Middle frontal gyrus (tissue), 1 donor: Measurements from ENCODE around the gene SCN8A.

Experiments used
- DNase-seq: peaks from one replicate; pipeline ENCODE4 v3.0.0-alpha.2; 2015; ENCODE audit warnings: low spot score; ENCODE audit errors: extremely low spot score

SCN8A gene

DNA sequence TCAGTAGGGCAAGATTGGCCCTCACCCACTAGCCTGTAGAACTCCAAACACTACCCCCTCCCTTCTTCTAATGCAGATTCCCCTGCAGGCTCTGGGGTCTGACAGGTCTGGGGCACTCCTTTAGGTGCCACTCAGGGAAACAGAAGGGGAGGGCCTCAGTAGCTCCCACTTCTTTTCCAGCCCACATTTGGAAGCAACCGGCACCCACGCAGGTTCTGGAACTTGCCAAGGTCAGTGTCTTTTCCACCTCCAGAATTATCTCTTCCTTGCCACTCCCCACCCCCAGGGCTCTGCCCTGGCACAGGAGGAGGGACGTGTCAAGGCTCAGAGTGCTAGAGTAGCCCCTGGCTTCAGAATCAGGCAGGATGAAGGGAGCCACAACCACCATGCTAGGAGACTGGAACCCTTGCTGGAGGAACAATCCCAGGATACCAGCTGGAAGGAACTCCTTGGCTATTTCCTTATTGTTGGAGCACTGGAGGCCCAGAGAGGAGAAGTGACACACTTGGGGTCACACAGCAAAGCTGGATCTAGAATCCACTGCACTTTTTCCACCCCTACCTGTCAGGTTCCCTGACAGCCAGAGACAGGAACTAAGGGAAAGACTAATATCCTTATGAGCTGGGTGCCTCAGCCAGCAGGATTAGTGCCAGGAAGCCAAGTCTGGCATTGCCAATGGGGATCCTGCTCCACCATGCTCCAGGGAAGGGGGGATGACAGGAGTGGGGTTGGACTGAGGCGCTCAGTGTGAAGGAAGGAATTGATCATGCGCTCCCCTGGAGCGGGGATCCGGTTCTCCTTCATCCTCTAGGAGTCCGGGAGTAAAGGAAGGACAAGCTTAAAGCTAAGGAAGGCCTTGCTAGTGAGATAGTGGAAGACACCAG is 259.3 kb downstream of the SCN8A start:
- no peak for DNase-seq

DNA sequence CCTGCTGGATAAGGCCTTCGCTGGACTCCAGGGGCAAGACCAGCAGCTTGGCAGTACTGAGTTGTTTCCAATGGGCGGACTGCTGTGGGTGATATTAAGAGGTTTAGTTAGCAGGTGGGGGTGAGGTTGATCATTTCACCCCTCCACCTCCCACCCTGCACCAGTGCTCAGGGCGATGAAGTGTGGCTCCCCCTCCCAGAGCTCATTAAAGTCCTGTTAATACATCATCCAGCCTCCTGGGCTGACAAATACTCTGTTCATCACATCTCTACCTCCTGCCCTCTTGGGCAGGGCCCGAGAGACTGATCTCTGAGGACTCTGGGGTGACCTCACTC is 259.9 kb downstream of the SCN8A start:
- no peak for DNase-seq

DNA sequence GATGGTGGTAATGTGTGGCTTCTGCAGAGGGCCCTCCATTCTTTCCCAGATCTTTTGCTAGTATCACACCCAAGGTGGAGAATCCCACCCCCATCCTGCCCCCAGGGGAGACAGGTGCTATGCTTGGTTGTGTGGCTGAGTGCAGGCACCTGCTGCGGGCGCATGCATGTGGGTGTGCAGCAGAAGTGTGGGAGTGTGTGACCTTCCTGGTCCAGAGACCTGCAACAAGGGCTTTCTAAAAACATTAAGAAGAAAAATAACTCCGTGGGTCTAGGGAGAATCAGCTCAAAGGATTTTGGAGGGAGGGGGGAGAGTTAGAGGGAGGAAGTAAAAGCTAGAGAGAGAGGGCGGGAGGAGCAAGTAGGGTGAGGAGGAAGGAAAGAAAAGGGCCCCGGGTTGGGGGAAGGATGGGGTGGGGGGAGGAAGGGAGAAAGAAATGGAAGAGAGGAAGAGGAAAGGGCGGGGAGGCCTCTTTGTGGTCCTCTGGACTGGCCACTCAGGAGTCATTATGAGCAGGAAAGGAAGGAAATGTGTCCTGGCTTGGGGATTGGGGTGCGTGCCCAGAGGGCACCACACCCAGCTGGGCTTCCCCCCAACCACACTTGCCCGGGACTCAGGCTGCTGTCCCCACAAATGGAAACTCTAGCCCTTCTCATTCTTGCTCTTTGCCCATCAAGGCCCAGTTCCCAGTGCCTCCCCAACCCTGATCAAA is 260.5 kb downstream of the SCN8A start:
- DNase-seq = no peak

DNA sequence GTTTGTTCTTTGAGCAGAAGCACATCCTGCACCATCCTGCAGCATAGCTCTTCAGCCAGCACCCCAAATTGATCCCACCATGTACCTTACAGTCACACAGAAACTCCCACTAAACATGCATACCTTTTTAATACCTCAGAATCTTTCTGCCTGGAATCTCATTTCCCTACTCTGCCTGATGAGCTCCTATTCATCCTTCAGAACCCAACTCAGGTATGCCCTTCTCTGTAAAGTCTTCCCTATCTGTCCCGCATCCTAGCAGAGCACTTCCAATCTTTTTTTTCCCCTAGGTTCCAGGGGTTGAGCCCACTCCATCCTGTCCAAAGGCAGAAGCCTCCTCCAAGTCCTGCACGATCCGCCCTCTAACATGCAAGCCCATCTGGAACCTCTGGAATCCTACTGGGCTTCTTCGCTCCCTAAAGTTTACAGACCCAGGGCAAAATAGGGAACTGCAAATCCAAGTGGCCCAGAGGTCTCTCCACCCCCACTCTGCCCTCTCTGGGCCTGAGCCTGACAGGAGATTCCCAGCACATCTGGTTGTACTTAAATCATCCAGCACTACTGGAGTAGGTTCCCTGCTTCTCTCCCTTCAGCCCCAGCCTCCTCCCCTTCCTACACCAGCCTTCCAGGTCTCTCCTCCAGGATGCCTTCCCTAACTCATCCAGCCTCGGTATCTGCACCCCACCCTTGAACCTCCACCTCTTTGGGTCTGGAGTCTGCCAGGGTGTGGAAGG is 261.5 kb downstream of the SCN8A start:
- DNase-seq = no peak

DNA sequence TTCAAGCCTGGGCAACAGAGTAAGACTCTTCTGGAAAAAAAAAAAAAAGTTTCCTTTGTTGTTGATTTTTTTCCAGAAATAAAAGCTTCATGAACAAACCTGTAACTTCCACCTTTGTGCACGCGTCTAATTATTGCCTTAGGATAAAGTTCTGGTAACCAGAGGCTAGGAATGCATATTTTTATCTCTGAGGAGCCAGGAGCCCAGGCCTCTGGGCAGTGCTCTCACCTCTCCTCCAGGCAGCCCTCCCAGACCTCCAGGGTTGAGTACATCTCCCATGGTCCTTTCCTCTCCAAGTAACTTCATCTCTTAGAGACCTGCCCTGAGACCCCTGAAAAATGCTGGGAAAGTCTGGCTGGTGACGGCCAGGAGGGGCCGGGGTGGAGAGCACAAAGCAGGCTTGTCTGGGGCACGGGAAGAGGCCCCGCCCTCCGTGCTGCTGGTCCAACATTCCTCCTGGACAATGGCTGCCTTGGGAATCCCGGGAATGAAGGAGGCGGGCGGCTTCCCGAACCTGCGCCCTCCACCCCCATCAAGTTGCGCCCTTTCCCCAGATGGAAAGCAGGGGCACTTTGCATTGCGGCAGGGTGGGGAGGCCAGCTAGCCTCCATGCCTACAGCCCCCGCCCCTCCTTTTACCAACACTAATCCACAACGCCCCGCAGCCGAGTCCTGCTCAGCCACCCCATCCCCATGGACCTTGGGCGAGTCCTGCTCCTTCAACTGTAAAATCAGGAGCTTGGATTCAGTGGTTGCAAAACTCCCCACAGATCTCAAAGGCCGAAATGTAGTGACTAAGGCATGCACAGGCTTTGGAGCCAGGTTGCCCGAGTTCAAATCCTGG is 264.8 kb downstream of the SCN8A start:
- no peak for DNase-seq

DNA sequence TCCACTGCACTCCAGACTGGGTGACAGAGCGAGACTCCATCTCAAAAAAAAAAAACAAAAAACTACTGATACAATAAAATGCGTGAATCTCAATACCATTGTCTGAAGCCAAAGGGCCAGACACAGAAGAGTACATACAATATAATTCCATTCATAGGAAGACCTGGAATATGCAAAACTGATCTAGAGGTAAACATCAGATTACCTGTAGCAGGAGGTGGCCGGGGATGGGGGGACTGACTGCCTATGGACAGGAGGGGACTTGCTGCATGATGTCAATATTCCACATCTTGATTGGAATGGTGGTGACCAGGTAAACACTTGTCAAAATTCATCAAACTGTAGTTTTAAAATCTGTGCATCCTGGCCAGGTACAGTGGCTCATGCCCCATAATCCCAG is 270.0 kb downstream of the SCN8A start:
- no peak for DNase-seq
